ENCODE data around the gene GOLGA6L6.
"Not testable (repeated sequence)": the region's sequence is repeated elsewhere in the genome, so short reads cannot be mapped to it uniquely, and the experiment has no call there.

GOLGA6L6 gene

GRCh38 chr15:20541700-20542099 is at the start of gene GOLGA6L6:
Gene GOLGA6L6 (minus strand): TSS chr15:20541800. CDS start chr15:20541709, 91 bp downstream.
- DNase-seq (ENCODE audit: low read depth in 1 of 2, low spot score in 1 of 2) = not testable (repeated sequence)

- DNase-seq (ENCODE audit: low read depth in 1 of 2, low spot score in 1 of 2) = not testable (repeated sequence)
Measured at GRCh38 chr15:20590069-20590468, 48.5 kb upstream of the GOLGA6L6 start.

DNA sequence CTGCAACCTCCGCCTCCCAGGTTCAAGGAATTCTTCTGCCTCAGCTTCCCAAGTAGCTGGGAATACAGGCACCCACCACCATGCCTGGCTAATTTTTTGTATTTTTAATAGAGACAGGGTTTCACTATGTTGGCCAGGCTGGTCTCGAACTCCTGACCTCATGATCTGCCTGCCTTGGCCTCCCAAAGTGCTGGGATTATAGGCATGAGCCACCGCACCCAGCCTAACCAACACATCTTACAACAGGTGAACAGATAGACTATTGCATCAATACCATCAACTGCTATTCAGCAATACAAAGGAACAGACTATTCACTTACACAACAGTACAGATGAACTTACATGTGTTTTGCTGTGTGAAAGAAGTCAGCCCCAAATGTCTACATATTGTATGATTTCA is 45.2 kb upstream of the GOLGA6L6 start:
- not testable (repeated sequence) for DNase-seq (ENCODE audit: low read depth in 1 of 2, low spot score in 1 of 2)

- not testable (repeated sequence) for DNase-seq (ENCODE audit: low read depth in 1 of 2, low spot score in 1 of 2)
Measured at GRCh38 chr15:20582726-20583115, 41.1 kb upstream of the GOLGA6L6 start.

GRCh38 chr15:20582109-20582725 is 40.6 kb upstream of the GOLGA6L6 start:
- not testable (repeated sequence) for DNase-seq (ENCODE audit: low read depth in 1 of 2, low spot score in 1 of 2)

DNA sequence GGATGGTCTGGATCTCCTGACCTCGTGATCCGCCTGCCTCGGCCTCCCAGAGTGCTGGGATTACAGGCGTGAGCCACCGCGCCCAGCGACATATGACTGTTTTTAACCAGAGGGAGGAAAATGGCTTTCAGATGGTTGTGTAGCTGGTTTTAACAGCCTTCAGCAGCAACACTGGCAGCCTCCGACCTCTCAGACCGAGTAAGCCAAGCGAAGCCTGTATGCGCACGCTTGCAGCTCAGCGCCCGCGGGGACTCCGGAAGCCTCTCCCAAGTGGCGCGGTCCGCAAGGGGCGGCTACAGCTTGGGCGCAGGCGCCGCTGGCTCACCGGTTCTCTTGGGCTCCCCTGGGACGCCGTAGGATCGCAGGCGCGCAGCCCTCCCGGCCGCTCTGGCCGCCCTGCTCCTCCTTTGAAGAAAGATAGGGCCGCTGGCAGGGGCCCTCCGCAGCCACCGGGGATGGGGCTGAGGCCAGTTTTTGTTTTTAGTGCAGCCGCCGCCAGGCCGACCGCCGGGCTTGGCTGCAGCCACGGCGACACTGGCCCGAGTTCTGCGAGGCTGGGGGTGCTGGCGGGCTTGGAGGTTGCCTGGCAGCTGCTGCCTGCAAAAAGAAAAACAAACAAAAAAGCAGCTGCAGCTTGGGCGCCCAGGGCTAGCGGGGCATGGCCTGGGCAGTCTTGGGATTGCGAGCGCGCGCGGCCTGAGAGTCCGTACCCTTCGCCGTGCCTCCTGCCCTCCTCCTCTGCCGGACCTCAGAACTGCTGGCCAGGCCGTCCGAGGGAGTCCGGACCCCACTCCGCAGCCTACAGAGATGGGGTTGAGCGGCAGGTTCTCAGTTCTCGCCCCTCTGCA is 39.9 kb upstream of the GOLGA6L6 start:
- not testable (repeated sequence) for DNase-seq (ENCODE audit: low read depth in 1 of 2, low spot score in 1 of 2)

GRCh38 chr15:20579662-20580061 is 38.1 kb upstream of the GOLGA6L6 start:
- DNase-seq (ENCODE audit: low read depth in 1 of 2, low spot score in 1 of 2) = not testable (repeated sequence)

- not testable (repeated sequence) for DNase-seq (ENCODE audit: low read depth in 1 of 2, low spot score in 1 of 2)
Measured at GRCh38 chr15:20551289-20551688, 9.7 kb upstream of the GOLGA6L6 start.

- DNase-seq (ENCODE audit: low read depth in 1 of 2, low spot score in 1 of 2) = not testable (repeated sequence)
Measured at GRCh38 chr15:20505926-20506658, 35.5 kb downstream of the GOLGA6L6 start.

DNA sequence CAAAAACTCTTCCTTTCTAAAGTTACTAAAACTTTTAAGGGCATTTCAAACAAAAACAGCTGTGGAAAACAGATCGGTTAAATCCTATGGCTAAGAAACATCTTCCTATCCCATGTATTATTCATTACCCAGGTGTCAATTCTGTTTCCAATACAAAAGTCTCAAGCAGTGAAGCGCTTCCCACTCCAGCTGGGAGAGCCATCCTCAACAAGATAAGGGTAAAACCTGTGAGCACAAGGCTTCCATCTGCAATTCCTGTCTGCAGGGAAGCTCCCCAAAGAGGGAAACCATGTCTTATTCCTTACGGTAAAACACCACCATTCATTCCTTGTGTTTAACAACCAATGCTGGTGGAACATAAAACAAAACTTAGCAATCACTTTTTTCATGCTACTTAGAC is 38.8 kb downstream of the GOLGA6L6 start:
- not testable (repeated sequence) for DNase-seq (ENCODE audit: low read depth in 1 of 2, low spot score in 1 of 2)

GRCh38 chr15:20501512-20502222 is 39.9 kb downstream of the GOLGA6L6 start:
- DNase-seq (ENCODE audit: low read depth in 1 of 2, low spot score in 1 of 2) = not testable (repeated sequence)

GRCh38 chr15:20497781-20498180 is 43.8 kb downstream of the GOLGA6L6 start:
- DNase-seq (ENCODE audit: low read depth in 1 of 2, low spot score in 1 of 2) = not testable (repeated sequence)

- DNase-seq (ENCODE audit: low read depth in 1 of 2, low spot score in 1 of 2) = not testable (repeated sequence)
Measured at GRCh38 chr15:20493035-20493434, 48.6 kb downstream of the GOLGA6L6 start.

DNA sequence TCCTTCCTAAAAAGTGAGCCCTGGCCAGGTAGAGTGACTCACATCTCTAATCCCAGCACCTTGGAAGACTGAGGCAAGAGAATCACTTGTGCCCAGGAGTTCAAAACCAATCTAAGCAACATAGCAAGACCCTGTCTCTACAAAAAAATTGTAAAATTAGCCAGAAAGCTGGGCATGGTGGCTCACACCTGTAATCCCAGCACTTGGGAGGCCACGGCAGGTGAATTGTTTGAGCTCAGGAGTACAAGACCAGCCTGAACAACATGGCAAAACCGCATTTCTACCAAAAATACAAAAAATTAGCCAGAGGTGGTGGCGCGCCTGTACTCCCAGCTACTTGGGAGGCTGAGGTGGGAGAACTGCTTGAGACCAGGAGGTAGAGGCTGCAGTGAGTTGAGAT is 49.0 kb downstream of the GOLGA6L6 start:
- DNase-seq (ENCODE audit: low read depth in 1 of 2, low spot score in 1 of 2) = not testable (repeated sequence)

GRCh38 chr15:20489320-20489719 is 52.3 kb downstream of the GOLGA6L6 start:
- DNase-seq (ENCODE audit: low read depth in 1 of 2, low spot score in 1 of 2) = not testable (repeated sequence)
